ENCODE data around the gene GYG2.
"Not testable (repeated sequence)": the region's sequence is repeated elsewhere in the genome, so short reads cannot be mapped to it uniquely, and the experiment has no call there.

Gene GYG2

DNA sequence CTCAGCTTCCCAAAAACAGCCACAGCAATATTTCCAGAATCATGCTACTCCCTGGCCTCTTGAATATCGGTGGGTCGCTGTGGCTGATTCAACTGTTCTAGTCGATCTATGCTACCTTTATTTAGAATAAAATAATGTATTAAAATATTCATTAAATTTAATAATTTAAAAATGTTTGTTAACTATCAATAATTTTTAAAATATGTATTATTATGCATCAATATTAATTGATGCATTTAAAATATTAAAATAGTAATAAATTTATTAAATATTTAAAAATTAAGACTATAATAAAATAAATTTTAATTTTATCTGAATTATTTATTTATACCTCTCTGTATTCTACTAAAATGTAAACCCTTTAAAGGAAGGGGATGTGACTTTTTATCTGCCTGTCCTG, 81.4 kb downstream of the GYG2 start:
- DNase-seq = no peak

GRCh38 chrX:2913118-2913517, 84.4 kb downstream of the GYG2 start:
- no peak for DNase-seq

- no peak for DNase-seq
Observed at GRCh38 chrX:2917767-2918166, 89.0 kb downstream of the GYG2 start.

- no peak for DNase-seq
Observed at GRCh38 chrX:2921193-2921592, 92.5 kb downstream of the GYG2 start.

DNA sequence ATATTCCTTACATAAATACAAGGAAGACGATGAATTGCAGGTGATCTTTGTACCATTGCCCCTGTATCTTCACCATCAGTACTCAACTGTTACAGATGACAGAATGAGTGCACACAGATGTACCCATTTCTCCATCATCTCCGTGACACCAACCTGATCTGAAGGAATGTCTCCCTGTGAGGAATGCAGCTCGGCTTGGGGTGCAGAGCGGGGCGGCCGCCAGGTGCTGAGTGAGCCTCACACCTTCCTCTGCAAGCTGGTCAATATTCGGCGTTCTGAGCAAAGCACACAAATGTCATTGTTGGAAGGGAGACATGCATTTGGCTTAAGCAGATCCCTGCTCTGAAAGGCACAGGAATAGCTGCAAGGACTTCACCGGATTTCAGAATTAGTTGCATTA, 93.0 kb downstream of the GYG2 start:
- DNase-seq = no peak

DNA sequence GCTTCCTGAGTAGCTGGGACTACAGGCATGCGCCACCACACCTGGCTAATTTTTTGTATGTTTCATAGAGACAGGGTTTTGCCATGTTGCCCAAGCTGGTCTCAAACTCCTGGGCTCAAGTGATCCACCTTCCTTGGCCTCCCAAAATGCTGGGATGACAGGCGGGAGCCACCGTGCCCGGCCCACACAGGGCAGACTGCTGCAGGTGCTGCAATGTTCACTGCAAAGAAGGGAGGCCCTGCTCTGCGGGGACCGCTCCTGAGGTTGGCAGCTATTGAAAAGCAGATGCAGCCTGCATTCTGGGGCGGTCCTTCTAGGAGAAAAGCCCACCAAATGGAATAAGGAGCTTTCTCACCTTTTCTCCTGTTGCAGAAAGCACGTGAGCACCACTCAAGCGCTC, 95.4 kb downstream of the GYG2 start:
- no peak for DNase-seq

DNA sequence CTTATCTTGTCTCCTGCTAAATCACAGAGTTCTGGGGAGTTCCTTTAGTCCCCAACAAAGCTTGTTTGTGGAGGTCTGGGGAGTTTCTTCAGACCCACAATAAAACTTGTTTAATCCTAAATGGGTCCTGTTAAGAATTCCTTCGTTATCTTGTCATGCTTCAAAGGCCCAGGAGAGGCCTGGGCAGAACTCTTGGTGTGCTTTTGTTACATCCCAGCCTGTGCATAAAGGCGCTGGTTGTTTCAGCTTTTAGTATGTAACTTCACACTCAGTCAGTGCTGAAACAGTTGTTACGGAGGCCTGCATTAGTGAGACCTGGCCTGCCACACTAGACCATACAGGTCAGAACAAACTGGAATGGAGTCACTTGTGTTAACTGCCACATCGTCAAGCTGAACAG, 97.5 kb downstream of the GYG2 start:
- DNase-seq = not testable (repeated sequence)

- DNase-seq = no peak
Observed at GRCh38 chrX:2926664-2927275, 98.0 kb downstream of the GYG2 start.

DNA sequence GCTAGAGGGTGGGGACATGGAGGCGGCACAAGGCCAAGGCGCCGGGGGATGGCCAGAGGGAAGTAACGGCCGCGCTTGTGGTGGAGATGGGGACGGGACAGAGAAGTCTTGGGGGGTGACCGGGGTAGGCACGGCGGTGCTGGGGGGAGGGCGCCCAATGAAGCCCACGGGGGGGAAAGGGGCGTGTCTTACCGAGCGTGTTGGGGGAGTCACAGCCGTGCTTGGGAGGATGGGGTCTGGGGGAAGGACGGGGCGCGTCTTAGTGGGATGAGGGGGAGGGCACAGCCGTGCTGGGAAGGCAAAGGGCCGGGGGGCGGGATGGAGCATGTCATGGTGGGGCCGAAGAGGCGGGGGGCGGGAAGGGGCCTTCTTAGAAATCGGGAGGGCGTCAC, 99.5 kb downstream of the GYG2 start:
- DNase-seq = no peak

GRCh38 chrX:2928583-2929434, 100.1 kb downstream of the GYG2 start, which contains the start of gene ARSD:
TSS of gene ARSD (minus strand) at chrX:2929339. CDS start at chrX:2929275, 64 bp downstream.
- DNase-seq = peak; percentile 59

DNA sequence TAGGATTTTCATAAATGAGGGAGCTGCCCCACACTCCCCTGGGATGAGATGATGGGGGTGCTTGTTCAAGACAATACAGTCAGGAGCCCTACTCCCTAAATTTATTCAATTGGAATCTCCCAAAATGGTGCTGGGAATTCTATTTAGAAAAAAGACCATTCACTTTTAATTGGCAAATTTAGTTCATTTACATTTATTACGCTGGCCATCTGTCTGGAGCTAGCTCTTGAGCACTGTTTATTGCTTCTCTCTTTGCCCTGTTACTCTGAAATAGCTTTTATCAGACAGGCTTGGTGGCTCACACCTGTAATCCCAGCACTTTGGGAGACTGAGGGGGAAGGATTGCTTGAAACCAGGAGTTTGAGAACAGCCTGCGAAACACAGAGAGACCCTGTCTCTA, 102.4 kb downstream of the GYG2 start:
- DNase-seq = no peak

- DNase-seq = no peak
Observed at GRCh38 chrX:2931612-2932011, 102.9 kb downstream of the GYG2 start.
